ENCODE measurements around the gene PKP1.

PKP1 gene

GRCh38 chr1:201326710-201327109, 43.4 kb downstream of the PKP1 start:
- DNase-seq (ENCODE audit: insufficient read length, low spot score) = no peak
- FAIRE-seq = no peak

DNA sequence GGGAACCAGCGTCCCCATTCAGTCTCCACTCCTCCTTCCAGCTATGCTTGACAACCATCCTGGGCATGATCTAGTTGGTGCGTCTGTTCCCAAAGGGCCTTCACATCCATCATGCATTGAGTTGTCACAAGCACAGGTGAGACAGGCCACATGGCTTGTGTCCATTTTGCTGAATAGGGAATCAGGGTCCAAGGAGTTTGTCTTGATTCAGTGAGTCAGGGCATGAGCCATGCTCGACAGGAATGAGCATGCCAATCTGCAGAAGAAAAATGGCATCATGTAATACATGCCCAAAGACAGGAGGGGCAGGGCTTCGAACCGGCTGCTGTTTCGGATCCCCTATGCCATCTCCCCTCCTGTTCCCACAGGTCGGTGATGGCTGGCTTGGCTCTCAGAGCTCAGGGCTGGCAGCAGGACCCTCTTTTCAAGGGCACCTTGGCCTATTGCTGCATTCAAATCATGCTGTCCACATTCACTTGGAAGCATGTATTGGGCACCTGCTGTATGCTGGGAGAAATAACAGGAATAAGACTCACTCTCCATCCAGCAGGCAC, 44.5 kb downstream of the PKP1 start:
- no peak for FAIRE-seq

GRCh38 chr1:201328576-201328975, 45.3 kb downstream of the PKP1 start:
- FAIRE-seq = no peak
- no peak for DNase-seq (ENCODE audit: insufficient read length, low spot score)

More for the DNA sequence above, 44.5 kb downstream of the PKP1 start:
- DNase-seq (ENCODE audit: insufficient read length, low spot score) = no peak

- no peak for DNase-seq (ENCODE audit: insufficient read length, low spot score)
- no peak for FAIRE-seq
Observed at GRCh38 chr1:201329286-201329685, 46.0 kb downstream of the PKP1 start.

DNA sequence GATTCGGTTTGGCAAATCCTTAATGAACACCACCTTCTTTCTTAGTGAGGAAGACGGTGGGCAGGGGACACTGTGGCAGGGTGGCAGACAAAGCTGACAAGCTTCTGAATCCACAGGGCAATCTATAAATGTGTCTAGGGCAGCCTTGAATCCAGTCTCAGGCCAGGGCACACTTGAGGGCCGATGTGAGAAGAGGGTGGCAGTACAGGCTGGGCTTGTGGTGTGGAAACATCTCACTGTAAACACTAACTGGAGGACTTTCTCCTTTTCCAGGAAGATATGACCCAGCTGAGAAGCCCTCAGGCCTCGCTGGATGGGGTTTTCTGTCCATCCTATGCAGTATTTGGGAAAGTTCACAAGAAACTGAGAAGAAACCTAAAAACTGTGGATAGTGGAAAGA, 46.5 kb downstream of the PKP1 start:
- no peak for DNase-seq (ENCODE audit: insufficient read length, low spot score)
- FAIRE-seq = no peak

DNA sequence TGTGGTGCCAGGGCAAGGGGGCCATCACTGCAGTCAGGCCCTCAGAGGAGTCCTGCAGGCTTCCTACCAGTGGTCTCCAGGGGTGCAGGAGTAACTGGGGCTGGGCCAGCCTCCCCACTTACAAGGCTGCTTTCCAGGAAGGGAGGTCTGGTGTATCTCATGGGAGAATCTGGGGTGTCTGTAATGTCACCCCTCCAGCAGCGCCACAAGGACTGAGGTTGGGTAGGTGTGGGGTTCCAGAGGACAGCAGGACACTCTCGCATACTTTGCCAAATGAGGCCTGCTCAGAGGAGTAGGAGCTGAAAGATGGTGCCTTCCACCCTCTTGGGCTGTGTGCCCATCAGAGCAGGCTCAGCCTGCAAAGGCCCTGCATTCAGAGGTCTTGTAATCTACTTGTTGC, 47.2 kb downstream of the PKP1 start:
- FAIRE-seq (no peak), DNase-seq (ENCODE audit: insufficient read length, low spot score) (no peak)

GRCh38 chr1:201331166-201331565, 47.9 kb downstream of the PKP1 start:
- FAIRE-seq = no peak
- no peak for DNase-seq (ENCODE audit: insufficient read length, low spot score)

DNA sequence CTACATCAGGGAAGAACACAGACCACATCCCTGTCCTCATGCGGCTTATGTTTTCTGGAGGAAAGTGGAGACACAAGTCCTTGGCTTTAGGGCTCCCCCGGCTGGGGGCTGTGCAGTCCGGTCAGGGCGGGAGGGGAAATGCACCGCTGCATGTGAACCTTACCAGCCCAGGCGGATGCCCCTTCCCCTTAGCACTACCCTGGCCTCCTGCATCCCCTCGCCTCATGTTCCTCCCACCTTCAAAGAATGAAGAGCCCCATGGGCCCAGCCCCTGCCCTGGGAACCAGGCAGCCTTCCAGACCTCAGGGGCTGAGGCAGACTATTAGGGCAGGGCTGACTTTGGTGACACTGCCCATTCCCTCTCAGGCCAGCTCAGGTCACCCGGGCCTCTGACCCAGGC, 48.7 kb downstream of the PKP1 start:
- FAIRE-seq = no peak
- DNase-seq (ENCODE audit: insufficient read length, low spot score) = no peak

GRCh38 chr1:201332616-201333335, 49.5 kb downstream of the PKP1 start:
- FAIRE-seq = no peak
- DNase-seq (ENCODE audit: insufficient read length, low spot score) = no peak

DNA sequence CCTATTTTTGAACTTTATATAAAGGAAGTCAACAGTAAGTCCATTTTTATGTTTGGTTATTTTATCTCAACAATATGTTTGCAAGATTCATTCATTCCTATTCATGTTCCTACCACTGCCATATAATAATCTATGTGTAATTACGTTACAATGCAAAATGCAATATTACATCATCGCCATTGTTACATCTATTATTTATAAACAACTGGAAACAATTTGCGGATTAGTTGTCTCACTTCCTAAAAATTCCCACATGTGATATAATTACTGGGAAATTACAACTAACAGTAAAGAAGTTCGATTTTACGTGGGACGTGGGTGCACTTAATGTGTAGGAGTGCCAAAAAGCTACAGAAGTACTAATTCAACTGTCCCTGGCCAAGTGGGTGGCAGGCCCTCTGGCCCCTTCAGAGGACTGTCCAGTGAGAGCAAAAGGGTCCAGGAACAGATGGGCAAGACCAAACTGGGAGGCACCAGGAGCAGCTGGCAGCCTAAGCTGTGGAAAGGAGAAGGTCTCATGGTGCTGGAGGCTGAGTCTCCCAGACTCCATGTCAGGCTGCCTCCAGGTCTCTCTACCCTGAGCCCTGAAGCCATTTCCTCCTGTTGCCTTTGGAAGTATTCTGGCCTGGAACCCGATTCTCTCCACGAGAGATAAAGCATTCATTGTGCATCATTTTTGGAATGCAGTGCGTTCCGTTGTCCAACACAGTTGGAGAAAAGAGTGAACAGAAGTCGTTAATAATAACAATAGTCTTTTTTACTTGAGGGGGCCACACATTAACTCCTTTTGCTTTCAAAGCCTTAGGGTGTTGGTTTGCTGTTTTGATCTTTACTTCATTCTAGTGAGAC, 51.2 kb downstream of the PKP1 start:
- no peak for DNase-seq (ENCODE audit: insufficient read length, low spot score)
- no peak for FAIRE-seq

GRCh38 chr1:201335174-201335870, 52.0 kb downstream of the PKP1 start:
- DNase-seq (ENCODE audit: insufficient read length, low spot score) = no peak
- no peak for FAIRE-seq

DNA sequence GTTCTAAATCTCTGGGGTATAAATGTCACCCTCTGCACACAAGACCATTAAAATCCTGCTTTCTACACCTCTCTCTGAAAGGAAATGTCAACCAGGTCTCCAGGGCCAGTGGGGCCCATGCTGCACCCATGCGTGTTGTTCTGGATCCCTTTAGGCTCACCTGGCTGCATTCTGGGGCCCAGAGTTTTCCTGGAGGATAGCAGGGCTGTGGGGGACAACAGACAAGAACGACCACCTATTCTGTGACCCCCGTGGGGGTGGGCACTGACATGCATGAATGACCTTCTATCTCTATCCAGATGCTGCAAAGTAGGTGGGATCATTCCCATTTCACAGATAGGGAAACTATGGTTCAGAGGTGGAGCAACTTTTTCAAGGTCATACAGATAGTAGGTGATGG, 52.6 kb downstream of the PKP1 start:
- no peak for FAIRE-seq
- no peak for DNase-seq (ENCODE audit: insufficient read length, low spot score)

- DNase-seq (ENCODE audit: insufficient read length, low spot score) (no peak), FAIRE-seq (no peak)
Observed at GRCh38 chr1:201336711-201337450, 53.6 kb downstream of the PKP1 start.

DNA sequence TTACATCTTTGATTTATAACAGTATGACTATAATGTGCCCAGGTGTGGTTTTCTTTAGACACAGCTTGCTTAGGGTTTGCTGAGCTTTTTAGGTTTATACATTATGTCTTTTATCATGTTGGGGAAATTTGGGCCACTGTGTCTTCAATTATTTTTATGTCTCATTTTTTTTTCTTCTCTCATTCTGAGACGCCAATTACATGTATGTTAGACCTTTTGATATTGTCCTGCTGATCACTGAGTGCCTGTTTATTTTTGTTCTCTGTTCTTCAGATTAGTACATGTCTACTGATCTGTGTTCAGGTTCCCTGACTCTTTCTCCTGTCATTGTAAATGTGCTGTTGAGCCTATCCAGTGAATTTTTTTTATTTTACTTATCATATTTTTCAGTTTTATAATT, 58.1 kb downstream of the PKP1 start:
- DNase-seq (ENCODE audit: insufficient read length, low spot score) = no peak
- no peak for FAIRE-seq

DNA sequence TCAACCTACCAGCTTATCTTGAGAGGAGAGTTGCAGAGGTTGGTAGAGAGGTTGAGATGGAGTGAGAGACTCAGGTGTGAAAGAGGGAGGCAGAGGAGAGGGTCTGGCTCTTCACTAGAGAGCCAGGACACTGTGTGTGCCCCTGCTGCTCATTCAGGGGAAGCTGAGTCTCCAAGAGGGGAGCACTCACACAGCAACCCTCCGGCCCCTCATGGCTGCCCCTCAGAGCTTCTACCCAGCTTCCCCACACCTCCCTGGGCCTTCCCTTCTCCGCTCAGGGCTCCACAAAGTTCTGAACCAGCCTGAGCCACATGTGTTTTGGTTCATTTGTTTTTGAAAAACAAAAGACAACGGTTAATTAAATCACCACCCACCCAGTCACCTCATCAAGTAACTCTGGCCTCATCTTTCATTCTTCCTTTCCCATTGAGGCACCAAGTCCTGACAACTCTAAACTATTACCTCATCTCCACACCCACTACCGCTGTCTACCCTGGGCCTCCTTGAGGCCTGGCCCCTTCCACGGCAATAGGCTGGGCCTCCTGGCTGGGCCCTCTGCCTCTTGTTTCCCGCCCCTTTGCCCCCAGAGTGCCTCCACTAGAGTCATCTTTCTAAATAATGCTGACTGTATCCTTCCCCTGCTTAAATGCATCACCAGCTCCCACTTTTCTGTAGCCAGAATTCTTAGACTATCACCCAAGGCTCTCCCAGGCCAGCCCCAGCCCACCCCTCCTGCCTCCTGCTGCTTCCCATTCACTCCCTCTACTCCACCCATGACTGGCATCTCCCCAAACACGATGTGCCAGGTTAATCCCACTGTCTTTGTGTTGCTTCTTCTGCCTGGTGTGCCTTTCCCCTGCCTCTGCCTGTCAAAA, 61.1 kb downstream of the PKP1 start:
- DNase-seq (ENCODE audit: insufficient read length, low spot score) (no peak), FAIRE-seq (no peak)

DNA sequence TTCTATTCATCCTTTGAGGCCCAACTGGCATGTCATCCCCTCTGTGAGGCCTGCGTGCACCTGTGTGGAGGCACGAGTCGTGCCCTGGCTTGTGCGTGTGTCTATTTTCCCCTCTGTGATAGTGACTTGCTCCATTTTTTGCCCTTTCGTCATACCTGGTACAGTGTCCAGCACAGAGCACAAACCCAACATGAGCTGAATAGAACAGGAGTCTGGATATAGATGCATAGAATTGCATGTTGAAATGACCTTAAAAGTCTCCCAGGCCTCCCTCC, 61.7 kb downstream of the PKP1 start:
- no peak for FAIRE-seq
- DNase-seq (ENCODE audit: insufficient read length, low spot score) = no peak

- DNase-seq (ENCODE audit: insufficient read length, low spot score) = no peak
Observed at GRCh38 chr1:201346337-201346939, 63.1 kb downstream of the PKP1 start.

DNA sequence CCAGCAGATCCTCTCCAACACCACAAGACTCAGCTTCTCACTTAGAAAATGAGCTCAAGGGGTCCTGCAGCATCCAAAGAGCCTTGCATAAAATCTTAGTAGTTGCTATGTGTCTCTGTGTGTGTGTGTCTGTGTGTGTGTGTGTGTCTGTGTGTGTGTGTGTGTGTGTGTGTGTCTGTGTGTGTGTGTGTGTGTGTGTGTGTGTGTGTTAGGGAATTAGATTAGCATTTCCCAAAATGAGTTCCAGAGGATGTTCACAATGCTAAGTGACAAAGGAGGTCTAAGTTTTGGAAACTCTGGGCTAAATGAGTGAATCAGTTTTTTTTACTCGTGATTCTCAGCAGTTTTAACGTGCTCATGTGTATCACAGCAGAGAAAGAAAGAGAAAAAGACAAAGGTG, 63.7 kb downstream of the PKP1 start:
- FAIRE-seq = no peak
- DNase-seq (ENCODE audit: insufficient read length, low spot score) = no peak

More at GRCh38 chr1:201346337-201346939, 63.1 kb downstream of the PKP1 start:
- no peak for FAIRE-seq

GRCh38 chr1:201347498-201348210, 64.3 kb downstream of the PKP1 start:
- FAIRE-seq = no peak
- no peak for DNase-seq (ENCODE audit: insufficient read length, low spot score)
